AG09319 (cell line): ENCODE measurements around the gene PLCB1.
"Not testable (repeated sequence)": the region's sequence is repeated elsewhere in the genome, so short reads cannot be mapped to it uniquely, and the experiment has no call there.

Experiments
- DNase-seq: peaks from one replicate; pipeline ENCODE4 v3.0.0-alpha.2; 2010; ENCODE audit warnings: low read depth; ENCODE audit errors: extremely low read depth
- TF ChIP-seq, protein P1 (sequence below): IDR thresholded peaks from 2 replicates; pipeline ENCODE4 v1.5.1; 2011; ENCODE audit warnings: low read depth, mild to moderate bottlenecking, inconsistent platforms, low read length, moderate library complexity

PLCB1 gene

DNA sequence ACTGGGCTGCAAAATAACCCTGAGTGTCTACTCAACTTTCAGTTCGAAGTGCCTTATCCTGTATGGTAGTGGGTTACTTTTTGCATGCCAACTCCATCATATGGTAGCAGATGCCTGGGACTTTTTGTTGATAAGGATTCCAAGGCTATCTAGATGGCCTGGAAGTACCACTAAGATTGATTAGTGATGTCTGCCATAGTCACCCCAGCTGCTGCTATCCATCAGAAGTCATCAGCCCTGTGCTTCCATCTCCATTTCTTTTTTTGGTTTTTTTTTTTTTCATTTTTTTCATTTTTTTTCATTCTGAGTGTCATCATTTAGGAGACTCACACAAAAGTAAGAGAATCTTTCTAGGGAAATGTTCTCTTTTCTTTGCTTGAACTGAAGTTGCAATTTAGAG lies 719.4 kb downstream of the PLCB1 start:
- no peak for DNase-seq
- TF ChIP-seq, protein P1, sequence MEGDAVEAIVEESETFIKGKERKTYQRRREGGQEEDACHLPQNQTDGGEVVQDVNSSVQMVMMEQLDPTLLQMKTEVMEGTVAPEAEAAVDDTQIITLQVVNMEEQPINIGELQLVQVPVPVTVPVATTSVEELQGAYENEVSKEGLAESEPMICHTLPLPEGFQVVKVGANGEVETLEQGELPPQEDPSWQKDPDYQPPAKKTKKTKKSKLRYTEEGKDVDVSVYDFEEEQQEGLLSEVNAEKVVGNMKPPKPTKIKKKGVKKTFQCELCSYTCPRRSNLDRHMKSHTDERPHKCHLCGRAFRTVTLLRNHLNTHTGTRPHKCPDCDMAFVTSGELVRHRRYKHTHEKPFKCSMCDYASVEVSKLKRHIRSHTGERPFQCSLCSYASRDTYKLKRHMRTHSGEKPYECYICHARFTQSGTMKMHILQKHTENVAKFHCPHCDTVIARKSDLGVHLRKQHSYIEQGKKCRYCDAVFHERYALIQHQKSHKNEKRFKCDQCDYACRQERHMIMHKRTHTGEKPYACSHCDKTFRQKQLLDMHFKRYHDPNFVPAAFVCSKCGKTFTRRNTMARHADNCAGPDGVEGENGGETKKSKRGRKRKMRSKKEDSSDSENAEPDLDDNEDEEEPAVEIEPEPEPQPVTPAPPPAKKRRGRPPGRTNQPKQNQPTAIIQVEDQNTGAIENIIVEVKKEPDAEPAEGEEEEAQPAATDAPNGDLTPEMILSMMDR = no peak

DNA sequence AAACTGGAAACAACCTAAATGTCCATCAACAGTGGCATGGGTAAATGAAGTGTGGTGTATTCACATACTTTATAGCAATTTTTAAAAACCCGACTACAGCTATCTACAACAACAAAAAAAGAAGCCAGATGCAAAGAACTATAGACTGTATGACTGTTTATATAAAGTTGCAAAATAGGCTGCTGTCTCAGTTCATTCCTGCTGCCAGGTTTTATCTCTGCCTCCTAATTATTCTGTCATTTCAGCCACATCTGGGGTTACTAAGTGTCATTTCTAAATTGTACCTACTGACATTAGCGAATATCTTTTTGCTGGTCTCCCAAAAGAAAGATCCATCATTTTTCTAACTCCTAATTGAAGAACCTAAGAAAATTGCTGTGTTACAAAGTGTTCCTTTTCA lies 719.9 kb downstream of the PLCB1 start:
- DNase-seq = not testable (repeated sequence)

DNA sequence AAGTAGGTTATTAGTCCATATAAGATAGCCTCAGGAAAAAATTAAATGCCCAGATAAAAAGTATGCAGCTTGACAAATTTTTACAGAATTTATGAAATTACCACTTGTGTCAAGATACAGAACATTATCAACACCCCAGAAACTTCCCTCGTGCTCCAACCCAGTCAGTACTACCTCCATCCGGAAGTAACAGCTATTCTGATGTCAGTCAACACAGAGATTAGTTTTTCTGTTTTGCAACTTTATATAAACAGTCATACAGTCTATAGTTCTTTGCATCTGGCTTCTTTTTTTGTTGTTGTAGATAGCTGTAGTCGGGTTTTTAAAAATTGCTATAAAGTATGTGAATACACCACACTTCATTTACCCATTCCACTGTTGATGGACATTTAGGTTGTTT lies 721.1 kb downstream of the PLCB1 start:
- not testable (repeated sequence) for DNase-seq

GRCh38 chr20:8853805-8854338 lies 721.8 kb downstream of the PLCB1 start:
- no peak for DNase-seq
- TF ChIP-seq, protein P1 = peak; percentile 82

DNA sequence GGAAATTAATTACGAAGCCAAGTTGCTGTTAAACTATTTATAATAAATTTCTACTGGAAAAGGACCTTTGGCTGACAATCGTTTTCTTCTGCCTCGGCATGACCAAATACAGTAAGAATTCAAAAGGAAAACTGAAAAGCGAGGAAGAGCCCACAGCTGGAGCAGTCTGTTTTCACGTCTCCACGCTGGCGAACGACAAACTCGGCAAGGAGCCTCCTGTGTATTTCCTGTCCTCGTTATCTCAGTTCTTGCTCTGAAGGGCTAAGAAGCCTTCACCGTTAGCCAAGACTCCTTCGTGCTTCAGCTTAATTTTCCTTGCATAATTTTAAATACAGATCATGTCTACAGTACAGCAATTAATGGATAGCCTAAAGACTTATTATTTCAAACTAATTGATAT lies 722.5 kb downstream of the PLCB1 start:
- no peak for DNase-seq
- TF ChIP-seq, protein P1 = no peak

GRCh38 chr20:8855315-8855714 lies 723.2 kb downstream of the PLCB1 start:
- no peak for DNase-seq
- TF ChIP-seq, protein P1 = no peak

DNA sequence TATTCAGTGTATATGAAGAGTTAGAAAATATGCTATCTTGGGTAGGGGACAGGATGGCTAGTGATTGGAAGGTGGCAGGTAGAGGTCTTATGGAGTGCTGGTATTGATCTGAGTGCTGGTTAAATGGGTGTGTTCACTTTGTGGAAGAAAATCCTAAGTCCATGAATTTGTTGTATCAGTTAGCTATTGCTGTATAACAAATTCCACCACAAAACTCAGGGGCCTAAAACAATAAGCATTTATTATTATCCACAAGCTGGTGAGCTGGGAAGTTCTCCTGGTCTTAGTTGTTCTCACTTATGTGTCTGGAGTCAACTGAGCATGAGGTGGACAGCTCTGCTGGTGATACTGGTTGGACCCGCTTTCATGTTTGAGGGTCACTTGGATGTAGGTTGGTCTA lies 724.6 kb downstream of the PLCB1 start:
- TF ChIP-seq, protein P1 = no peak
- DNase-seq = no peak

GRCh38 chr20:8858181-8858787 lies 726.2 kb downstream of the PLCB1 start:
- TF ChIP-seq, protein P1 = no peak
- DNase-seq = no peak
